ENCODE data around the gene DHRSX.
"Not testable (repeated sequence)": the region's sequence is repeated elsewhere in the genome, so short reads cannot be mapped to it uniquely, and the experiment has no call there.

The DHRSX gene

GRCh38 chrX:2315434-2315833 lies 185.3 kb downstream of the DHRSX start:
- no peak for DNase-seq (ENCODE audit: low read depth)
- no peak for TF ChIP-seq CTCF (IDR thresholded peaks at IDR 0.05; ENCODE audit: low read depth, low read length, missing control alignments)
- H3K4me3 ChIP-seq (ENCODE audit: low read depth, low read length) = no peak overlapping the region
- in situ Hi-C loops (cut with HindIII; ENCODE audit: low sequenced_read_pairs) = no loop called here

GRCh38 chrX:2314831-2315365 lies 185.9 kb downstream of the DHRSX start:
- in situ Hi-C loops (cut with HindIII; ENCODE audit: low sequenced_read_pairs) = no loop called here
- DNase-seq (ENCODE audit: low read depth) = no peak
- no peak overlapping the region for H3K4me3 ChIP-seq (ENCODE audit: low read depth, low read length)
- TF ChIP-seq CTCF (IDR thresholded peaks at IDR 0.05; ENCODE audit: low read depth, low read length, missing control alignments) = no peak

DNA sequence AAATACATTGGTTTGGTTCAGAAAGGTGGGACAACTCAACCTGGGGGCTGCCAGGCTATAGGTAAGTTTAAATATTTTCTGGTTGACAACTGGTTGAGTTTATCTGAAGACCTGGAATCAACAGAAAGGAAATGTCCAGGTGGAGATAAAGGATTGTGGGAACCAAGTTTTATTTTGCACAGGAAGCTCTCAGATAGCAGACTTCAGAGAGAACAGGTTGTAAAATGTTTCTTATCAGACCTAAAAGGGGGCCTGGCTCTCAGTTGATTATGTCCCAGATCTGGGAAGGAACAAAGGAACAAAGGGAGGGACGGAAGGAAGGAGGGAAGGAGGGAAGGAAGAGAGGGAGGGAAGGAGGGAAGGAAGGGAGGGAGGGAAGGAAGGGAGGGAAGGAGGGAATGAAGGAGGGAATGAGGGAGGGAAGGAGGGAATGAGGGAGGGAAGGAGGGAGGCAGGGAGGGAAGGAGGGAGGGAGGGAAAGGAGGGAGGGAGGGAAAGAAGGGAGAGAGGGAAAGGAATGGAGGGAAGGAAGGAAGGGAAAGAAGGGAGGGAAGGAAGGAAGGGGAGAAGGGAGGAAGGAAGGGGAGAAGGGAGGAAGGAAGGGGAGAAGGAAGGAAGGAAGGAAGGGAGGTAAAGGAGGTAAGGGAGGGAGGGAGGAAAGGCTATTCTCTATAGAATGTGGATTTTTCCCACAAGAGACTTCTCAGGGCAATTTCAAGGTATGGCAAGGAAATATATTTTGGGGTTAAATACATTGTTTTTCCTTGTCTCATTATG lies 186.7 kb downstream of the DHRSX start:
- TF ChIP-seq CTCF (IDR thresholded peaks at IDR 0.05; ENCODE audit: low read depth, low read length, missing control alignments) = no peak
- DNase-seq (ENCODE audit: low read depth) = no peak
- in situ Hi-C loops (cut with HindIII; ENCODE audit: low sequenced_read_pairs) = no loop called here
- H3K4me3 ChIP-seq (ENCODE audit: low read depth, low read length) = no peak overlapping the region

- DNase-seq (ENCODE audit: low read depth); in situ Hi-C loops (cut with HindIII; ENCODE audit: low sequenced_read_pairs); H3K4me3 ChIP-seq (ENCODE audit: low read depth, low read length): not testable (repeated sequence)
These were observed 188.7 kb downstream of the DHRSX start for GRCh38 chrX:2312061-2312591.

GRCh38 chrX:2311501-2311900 lies 189.3 kb downstream of the DHRSX start:
- in situ Hi-C loops (cut with HindIII; ENCODE audit: low sequenced_read_pairs) = no loop called here
- no peak for TF ChIP-seq CTCF (IDR thresholded peaks at IDR 0.05; ENCODE audit: low read depth, low read length, missing control alignments)
- DNase-seq (ENCODE audit: low read depth) = no peak
- no peak overlapping the region for H3K4me3 ChIP-seq (ENCODE audit: low read depth, low read length)

DNA sequence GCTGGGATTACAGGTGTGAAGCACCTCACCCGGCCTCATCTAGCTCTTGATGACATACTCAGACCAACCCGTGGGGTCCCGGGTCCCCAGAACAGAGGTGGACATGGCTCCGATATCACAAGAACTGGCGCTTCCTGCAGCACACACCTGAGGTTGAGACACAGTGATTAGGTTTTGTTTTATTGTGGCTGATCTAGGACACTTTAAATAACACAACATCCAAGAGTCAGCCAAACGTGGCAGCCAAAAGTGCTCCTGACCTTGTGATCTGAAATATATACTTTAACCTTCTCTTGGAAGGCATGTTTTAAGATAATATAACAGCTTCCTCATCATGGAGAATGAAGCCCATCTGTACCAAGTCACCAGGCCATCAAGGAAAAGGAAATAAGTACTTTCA lies 198.9 kb downstream of the DHRSX start:
- H3K4me3 ChIP-seq (ENCODE audit: low read depth, low read length) = no peak overlapping the region
- no peak for DNase-seq (ENCODE audit: low read depth)
- no peak for TF ChIP-seq CTCF (IDR thresholded peaks at IDR 0.05; ENCODE audit: low read depth, low read length, missing control alignments)
- in situ Hi-C loops (cut with HindIII; ENCODE audit: low sequenced_read_pairs) = no loop called here

DNA sequence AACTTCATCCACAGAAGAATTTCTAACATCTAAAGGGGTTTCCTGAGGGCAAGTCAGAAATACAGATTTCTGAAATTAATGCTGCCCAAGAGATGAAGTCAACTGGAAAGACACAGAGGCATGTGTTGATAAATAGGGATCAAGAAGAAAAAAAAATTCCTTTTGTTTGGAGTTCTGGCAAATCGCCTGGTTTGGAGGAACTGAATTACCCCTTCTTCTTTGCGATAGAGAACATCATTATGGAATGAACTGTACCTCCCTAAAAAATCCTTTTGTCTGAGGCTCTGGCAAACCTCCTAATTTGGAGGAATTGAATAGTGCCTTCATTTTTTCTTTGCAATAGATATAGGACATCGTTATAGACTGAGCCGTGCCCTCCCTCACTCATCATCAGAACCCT lies 200.9 kb downstream of the DHRSX start:
- TF ChIP-seq CTCF (IDR thresholded peaks at IDR 0.05; ENCODE audit: low read depth, low read length, missing control alignments) = no peak

More for the DNA sequence above, 200.9 kb downstream of the DHRSX start:
- in situ Hi-C loops (cut with HindIII; ENCODE audit: low sequenced_read_pairs) = no loop called here
- H3K4me3 ChIP-seq (ENCODE audit: low read depth, low read length) = no peak overlapping the region
- no peak for DNase-seq (ENCODE audit: low read depth)
